ENCODE data around the gene SPON2.
"Not testable (repeated sequence)": the region's sequence is repeated elsewhere in the genome, so short reads cannot be mapped to it uniquely, and the experiment has no call there.

SPON2 gene

GRCh38 chr4:1150875-1151274 is 21.5 kb downstream of the SPON2 start:
- Mint-ChIP-seq H3K27ac (no peak overlapping the region), H3K9me3 (no peaks in the 10 kb centered on the region), H3K4me1 (ENCODE audit: low read depth) (no peaks in the 10 kb centered on the region), H3K4me3 (no peak overlapping the region), H3K36me3 (ENCODE audit: low read depth) (no peaks in the 10 kb centered on the region), H3K27me3 (peaks cover 60% of the 10 kb centered on the region)
- intact Hi-C loops (cut with micrococcal nuclease), result no loop called here

GRCh38 chr4:1139860-1140259 is 32.5 kb downstream of the SPON2 start:
- Mint-ChIP-seq H3K9me3 (no peaks in the 10 kb centered on the region), H3K4me1 (ENCODE audit: low read depth) (peaks cover 26% of the 10 kb centered on the region), H3K36me3 (ENCODE audit: low read depth) (no peaks in the 10 kb centered on the region), H3K4me3 (no peak overlapping the region), H3K27me3 (peaks cover 30% of the 10 kb centered on the region), H3K27ac (no peak overlapping the region)
- intact Hi-C loops (cut with micrococcal nuclease), result no loop called here

DNA sequence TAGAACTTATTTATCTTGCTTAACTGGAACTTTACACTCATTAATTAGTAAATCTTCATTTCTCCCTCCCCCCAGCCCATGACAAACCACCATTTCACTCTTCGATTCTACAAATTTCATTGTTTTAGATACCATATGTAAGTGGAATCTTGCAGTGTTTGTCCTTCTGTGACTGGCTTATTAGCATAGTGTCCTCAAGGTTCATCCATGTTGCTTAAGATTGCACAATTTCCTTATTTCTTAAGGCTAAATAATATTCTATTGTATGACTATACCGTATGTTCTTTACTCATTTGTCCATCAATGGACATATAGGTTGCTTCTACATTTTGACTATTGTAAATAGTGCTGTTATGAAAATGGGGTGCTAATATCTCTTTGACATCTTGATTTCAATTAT is 34.5 kb downstream of the SPON2 start:
- Mint-ChIP-seq H3K4me1 (ENCODE audit: low read depth) (peaks cover 26% of the 10 kb centered on the region), H3K36me3 (ENCODE audit: low read depth) (no peaks in the 10 kb centered on the region), H3K27ac (peak overlapping the region; percentile 83), H3K9me3 (no peaks in the 10 kb centered on the region), H3K27me3 (peaks cover 19% of the 10 kb centered on the region), H3K4me3 (peak overlapping the region; percentile 50)
- intact Hi-C loops (cut with micrococcal nuclease), result no loop called here

DNA sequence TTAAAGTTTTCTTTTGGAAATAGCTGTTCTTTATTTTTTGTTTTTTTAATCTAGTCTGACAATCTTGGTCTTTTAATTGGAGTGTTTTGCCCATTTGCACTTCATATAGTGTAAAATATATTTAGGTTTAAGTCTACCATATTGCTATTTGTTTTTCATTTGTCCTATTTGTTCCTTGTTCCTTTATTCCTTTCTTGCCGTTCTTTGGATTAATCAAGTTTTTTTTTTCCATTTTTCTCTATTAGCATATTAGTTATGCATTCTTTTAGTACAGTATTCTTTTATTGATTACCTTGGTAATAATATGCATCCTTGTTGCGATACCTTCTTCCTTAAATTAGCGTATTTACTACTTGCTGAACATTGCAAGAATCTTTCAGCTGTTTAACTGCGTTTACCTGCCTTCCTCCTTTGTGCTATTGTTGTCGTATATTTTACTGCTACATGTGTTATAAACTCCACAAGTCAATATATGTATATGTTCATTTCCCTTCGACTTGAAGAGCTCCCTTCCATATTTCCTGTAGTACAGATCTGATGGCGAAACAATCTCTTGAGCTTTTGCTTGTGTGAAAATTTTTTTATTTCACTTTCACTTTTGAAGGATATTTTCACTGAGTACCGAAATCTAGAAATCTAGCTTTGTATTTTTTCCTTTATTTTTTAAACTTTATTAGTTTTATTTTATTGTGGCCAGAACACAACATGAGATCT is 35.2 kb downstream of the SPON2 start:
- H3K9me3 Mint-ChIP-seq, result no peaks in the 10 kb centered on the region
- intact Hi-C loops (cut with micrococcal nuclease), result no loop called here
- H3K4me3 Mint-ChIP-seq, result peak overlapping the region; percentile 77
- peaks cover 26% of the 10 kb centered on the region for H3K4me1 Mint-ChIP-seq (ENCODE audit: low read depth)
- H3K36me3 Mint-ChIP-seq (ENCODE audit: low read depth), result no peaks in the 10 kb centered on the region
- H3K27ac Mint-ChIP-seq, result peak overlapping the region; percentile 83
- peaks cover 14% of the 10 kb centered on the region for H3K27me3 Mint-ChIP-seq

DNA sequence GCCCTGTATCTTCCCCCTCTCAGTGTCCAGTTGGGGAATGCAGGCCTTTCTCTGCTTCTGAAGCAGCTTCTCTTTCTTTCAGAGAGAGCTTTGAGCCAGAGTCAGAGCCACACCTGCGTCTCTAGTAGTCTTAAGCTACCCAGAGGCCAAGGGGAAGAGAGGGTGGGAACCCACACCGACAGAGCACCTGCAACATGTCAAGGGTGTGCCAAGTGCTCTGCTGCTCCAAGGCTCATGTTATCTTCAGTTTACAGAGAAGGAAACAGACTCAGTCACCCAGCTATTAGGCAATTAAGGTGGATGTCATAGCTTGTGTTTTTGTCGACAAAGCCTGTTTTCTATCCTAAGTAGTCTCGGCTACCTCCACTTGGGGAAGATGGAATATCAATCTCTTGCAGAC is 36.3 kb downstream of the SPON2 start:
- H3K27me3 Mint-ChIP-seq, result peaks cover 4% of the 10 kb centered on the region
- H3K36me3 Mint-ChIP-seq (ENCODE audit: low read depth), result no peaks in the 10 kb centered on the region
- intact Hi-C loops (cut with micrococcal nuclease), result no loop called here
- peak overlapping the region; percentile 46 for H3K27ac Mint-ChIP-seq
- H3K4me1 Mint-ChIP-seq (ENCODE audit: low read depth), result peaks cover 26% of the 10 kb centered on the region
- H3K9me3 Mint-ChIP-seq, result no peaks in the 10 kb centered on the region
- H3K4me3 Mint-ChIP-seq, result no peak overlapping the region

GRCh38 chr4:1133033-1133432 is 39.4 kb downstream of the SPON2 start:
- intact Hi-C loops (cut with micrococcal nuclease), result loop anchor here (5.0 kb wide), 1 partner anchor 154 kb away; the partner anchor contains the start of gene MAEA
- no peaks in the 10 kb centered on the region for H3K36me3 Mint-ChIP-seq (ENCODE audit: low read depth)
- H3K4me1 Mint-ChIP-seq (ENCODE audit: low read depth), result peaks cover 28% of the 10 kb centered on the region
- H3K9me3 Mint-ChIP-seq, result no peaks in the 10 kb centered on the region
- peaks cover 11% of the 10 kb centered on the region for H3K27me3 Mint-ChIP-seq
- H3K4me3 Mint-ChIP-seq, result no peak overlapping the region
- no peak overlapping the region for H3K27ac Mint-ChIP-seq

GRCh38 chr4:1130316-1131186 is 41.8 kb downstream of the SPON2 start:
- Mint-ChIP-seq H3K27me3 (peaks cover 24% of the 10 kb centered on the region), H3K4me1 (ENCODE audit: low read depth) (peaks cover 5% of the 10 kb centered on the region), H3K36me3 (ENCODE audit: low read depth) (no peaks in the 10 kb centered on the region), H3K9me3 (no peaks in the 10 kb centered on the region), H3K27ac (no peak overlapping the region), H3K4me3 (no peak overlapping the region)
- intact Hi-C loops (cut with micrococcal nuclease), result loop anchor here (1.0 to 5.0 kb wide), 4 partner anchors 36 to 220 kb away; partner anchors contain the start of gene MAEA

GRCh38 chr4:1126506-1126905 is 45.9 kb downstream of the SPON2 start:
- intact Hi-C loops (cut with micrococcal nuclease), result no loop called here
- Mint-ChIP-seq H3K4me1 (ENCODE audit: low read depth) (peaks cover 5% of the 10 kb centered on the region), H3K27me3 (peaks cover 34% of the 10 kb centered on the region), H3K9me3 (no peaks in the 10 kb centered on the region), H3K4me3 (no peak overlapping the region), H3K36me3 (ENCODE audit: low read depth) (no peaks in the 10 kb centered on the region), H3K27ac (no peak overlapping the region)

- H3K36me3 Mint-ChIP-seq (ENCODE audit: low read depth); H3K4me1 Mint-ChIP-seq (ENCODE audit: low read depth); H3K4me3 Mint-ChIP-seq; H3K27ac Mint-ChIP-seq; intact Hi-C loops (cut with micrococcal nuclease); H3K9me3 Mint-ChIP-seq: not testable (repeated sequence)
- H3K27me3 Mint-ChIP-seq, result peaks cover 35% of the 10 kb centered on the region
Observed at GRCh38 chr4:1125466-1125865, 46.9 kb downstream of the SPON2 start.

- Mint-ChIP-seq H3K4me1 (ENCODE audit: low read depth) (no peaks in the 10 kb centered on the region), H3K27ac (no peak overlapping the region), H3K36me3 (ENCODE audit: low read depth) (no peaks in the 10 kb centered on the region), H3K4me3 (no peak overlapping the region), H3K27me3 (peaks cover 34% of the 10 kb centered on the region), H3K9me3 (no peaks in the 10 kb centered on the region)
- intact Hi-C loops (cut with micrococcal nuclease), result no loop called here
Observed at GRCh38 chr4:1124818-1125217, 47.6 kb downstream of the SPON2 start.

DNA sequence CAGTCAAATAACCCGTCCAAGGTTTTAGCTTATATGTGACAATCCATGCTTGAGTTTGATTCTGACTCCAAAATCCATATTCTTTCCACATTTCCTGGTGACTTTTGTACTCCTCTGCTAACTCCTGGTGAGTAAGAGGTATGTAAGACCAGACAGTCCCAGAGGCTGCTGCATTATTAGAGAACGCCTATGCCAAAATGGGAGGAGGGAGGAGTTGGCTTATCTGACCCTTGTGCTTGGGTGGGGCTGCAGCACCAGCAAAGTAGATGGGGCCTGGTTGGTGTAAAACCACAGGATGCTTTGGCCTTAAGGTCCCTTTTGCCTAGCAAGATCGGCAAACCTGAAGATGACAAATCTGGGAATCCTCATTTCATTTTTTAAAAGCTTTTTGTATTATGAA is 49.9 kb downstream of the SPON2 start:
- Mint-ChIP-seq H3K4me1 (ENCODE audit: low read depth) (no peaks in the 10 kb centered on the region), H3K27ac (no peak overlapping the region), H3K4me3 (no peak overlapping the region), H3K27me3 (peaks cover 29% of the 10 kb centered on the region), H3K9me3 (no peaks in the 10 kb centered on the region), H3K36me3 (ENCODE audit: low read depth) (no peaks in the 10 kb centered on the region)
- intact Hi-C loops (cut with micrococcal nuclease), result no loop called here

Measured in dendritic cell treated with granulocyte-macrophage colony-stimulating factor and Interleukin-4, amounts not matched to agents 40 ng/mL and 50 ng/mL, for 4 days (primary cell).